HepG2 (cell line): ENCODE measurements around the gene TRUB1. TPM values are rescaled to one million over a fixed set of nuclear protein-coding genes. Genes with fewer than 3 reads are reported as not detected.

Source experiments
- ARNTL ChIP-seq: sonication (generic); formaldehyde crosslinking; IDR thresholded peaks from 2 replicates; pipeline ENCODE4 v1.4.0; 2020; ENCODE audit warnings: mild to moderate bottlenecking, missing genetic modification reagents
- BRD4 ChIP-seq: sonication (generic); formaldehyde crosslinking; IDR thresholded peaks from 2 replicates; pipeline ENCODE4 v1.4.0; 2020; ENCODE audit warnings: missing genetic modification reagents
- DNMT3B ChIP-seq: conservative IDR thresholded peaks from 2 replicates; pipeline ENCODE4 v1.6.1; 2016; ENCODE audit warnings: missing biosample characterization, control low read depth
- DPF2 ChIP-seq: sonication (generic); formaldehyde crosslinking; IDR thresholded peaks from 2 replicates; pipeline ENCODE4 v1.4.0; 2020; ENCODE audit warnings: mild to moderate bottlenecking, low read depth, missing genetic modification reagents, borderline replicate concordance
- EEA1 ChIP-seq: sonication (generic); formaldehyde crosslinking; IDR thresholded peaks from 2 replicates; pipeline ENCODE4 v1.5.1; 2020; ENCODE audit warnings: mild to moderate bottlenecking, missing genetic modification reagents, borderline replicate concordance
- EHMT2 ChIP-seq: fragments of 200-600 bp; sonication (generic); IDR thresholded peaks from 2 replicates; pipeline ENCODE4 v1.7.0; 2017; ENCODE audit warnings: antibody characterized with exemption, low read depth, low read length, borderline replicate concordance
- ELF3 ChIP-seq: IDR thresholded peaks from 2 replicates; pipeline ENCODE4 v1.6.1; 2016; ENCODE audit warnings: missing genetic modification reagents, missing compliant biosample characterization
- FOSL1 ChIP-seq: sonication (generic); formaldehyde crosslinking; IDR thresholded peaks from 2 replicates; pipeline ENCODE4 v1.9.0; 2021; ENCODE audit warnings: missing genetic modification reagents, borderline replicate concordance
- FOXA1 ChIP-seq, 2 experiments: fragments of 450-650 bp in 1 of 2; sonication (generic) in 1 of 2; formaldehyde crosslinking in 1 of 2; IDR thresholded peaks; 2 replicates each; pipeline versions ENCODE4 v1.4.0 to v1.6.1; 2016 to 2020; ENCODE audit warnings: missing genetic modification reagents in 1 of 2
- HNF4A ChIP-seq: sonication (generic); formaldehyde crosslinking; IDR thresholded peaks from 2 replicates; pipeline ENCODE4 v1.4.0; 2020; ENCODE audit warnings: missing genetic modification reagents
- IKZF1 ChIP-seq: fragments of 450-650 bp; IDR thresholded peaks from 2 replicates; pipeline ENCODE4 v1.7.1; 2016
- NFIC ChIP-seq: IDR thresholded peaks from 2 replicates; pipeline ENCODE4 v1.6.1; 2012; ENCODE audit warnings: mild to moderate bottlenecking, low read length, inconsistent platforms
- NFYB ChIP-seq: sonication (generic); formaldehyde crosslinking; IDR thresholded peaks from 2 replicates; pipeline ENCODE4 v1.4.0; 2020; ENCODE audit warnings: missing genetic modification reagents
- SMC3 ChIP-seq: IDR thresholded peaks from 2 replicates; pipeline ENCODE4 v1.6.1; 2011; ENCODE audit warnings: low read length, improper control_type of control experiment
- SYNCRIP ChIP-seq: fragments of 200-400 bp; formaldehyde crosslinking; IDR thresholded peaks from 2 replicates; pipeline ENCODE4 v1.6.1; 2018; ENCODE audit warnings: mild to moderate bottlenecking, low read depth, low read length; ENCODE audit not compliant: insufficient read depth
- TCF7L2 ChIP-seq: IDR thresholded peaks from 2 replicates; pipeline ENCODE4 v1.6.1; 2011; ENCODE audit warnings: mild to moderate bottlenecking, low read depth, low read length, moderate library complexity
- ZBTB42 ChIP-seq: sonication (generic); formaldehyde crosslinking; IDR thresholded peaks from 2 replicates; pipeline ENCODE4 v1.5.0; 2020; ENCODE audit warnings: mild to moderate bottlenecking, missing genetic modification reagents
- ZFY ChIP-seq: sonication (generic); formaldehyde crosslinking; IDR thresholded peaks from 2 replicates; pipeline ENCODE4 v1.4.0; 2020; ENCODE audit warnings: missing genetic modification reagents
- ZNF329 ChIP-seq: sonication (generic); formaldehyde crosslinking; IDR thresholded peaks from 2 replicates; pipeline ENCODE4 v1.9.0; 2021; ENCODE audit warnings: low read depth, mild to moderate bottlenecking, missing genetic modification reagents
- ZNF44 ChIP-seq: sonication (generic); formaldehyde crosslinking; IDR thresholded peaks from 2 replicates; pipeline ENCODE4 v1.5.1; 2020; ENCODE audit warnings: mild to moderate bottlenecking, missing genetic modification reagents
- polyA plus RNA-seq, 8 experiments: library from polyadenylated mRNA; depleted of rRNA in 3 of 8; stranded (reverse) in 7 of 8; unstranded in 1 of 8; fragments of >200 nt; fragmentation: Illumina TruSeq in 4 of 8; extraction: Trizol in 4 of 8; gene quantifications; 2 replicates each; pipeline versions ENCODE4 v1.2.1 to v1.2.3, GENCODE V29; 2011 to 2016; ENCODE audit warnings: low read depth in 4 of 8, missing spikeins in 1 of 8, mixed read lengths in 1 of 8; ENCODE audit not compliant: insufficient read depth in 1 of 8
- total RNA-seq, 5 experiments: library from RNA; depleted of rRNA; stranded (reverse); fragments of >200 nt; fragmentation: Illumina TruSeq; extraction: Trizol; gene quantifications; 2 replicates each; pipeline ENCODE4 v1.2.3, GENCODE V29; 2016; ENCODE audit warnings: low read depth in 1 of 5
- TF ChIP-seq, protein P1 (sequence below): fragments of 450-650 bp; IDR thresholded peaks from 2 replicates; pipeline ENCODE4 v1.6.1; 2017
- TF ChIP-seq, protein P2 (sequence below): sonication (generic); formaldehyde crosslinking; IDR thresholded peaks from 2 replicates; pipeline ENCODE4 v1.8.1; 2023; ENCODE audit warnings: mild to moderate bottlenecking, moderate library complexity, missing genetic modification reagents
- TF ChIP-seq, protein P3 (sequence below): IDR thresholded peaks from 2 replicates; pipeline ENCODE4 v1.6.1; 2016; ENCODE audit warnings: control low read depth
- TF ChIP-seq, protein P4 (sequence below): sonication (generic); formaldehyde crosslinking; IDR thresholded peaks from 2 replicates; pipeline ENCODE4 v1.5.0; 2020; ENCODE audit warnings: missing genetic modification reagents
- TF ChIP-seq, protein P5 (sequence below): sonication (generic); formaldehyde crosslinking; IDR thresholded peaks from 2 replicates; pipeline ENCODE4 v1.4.0; 2020; ENCODE audit warnings: missing genetic modification reagents

TRUB1 gene
- total and polyA plus RNA-seq, 2 of the 13 experiments (the other 11 are each of a cell fraction or from before 2014, with no cell fraction given): 10.6 to 38.9 TPM

DNA sequence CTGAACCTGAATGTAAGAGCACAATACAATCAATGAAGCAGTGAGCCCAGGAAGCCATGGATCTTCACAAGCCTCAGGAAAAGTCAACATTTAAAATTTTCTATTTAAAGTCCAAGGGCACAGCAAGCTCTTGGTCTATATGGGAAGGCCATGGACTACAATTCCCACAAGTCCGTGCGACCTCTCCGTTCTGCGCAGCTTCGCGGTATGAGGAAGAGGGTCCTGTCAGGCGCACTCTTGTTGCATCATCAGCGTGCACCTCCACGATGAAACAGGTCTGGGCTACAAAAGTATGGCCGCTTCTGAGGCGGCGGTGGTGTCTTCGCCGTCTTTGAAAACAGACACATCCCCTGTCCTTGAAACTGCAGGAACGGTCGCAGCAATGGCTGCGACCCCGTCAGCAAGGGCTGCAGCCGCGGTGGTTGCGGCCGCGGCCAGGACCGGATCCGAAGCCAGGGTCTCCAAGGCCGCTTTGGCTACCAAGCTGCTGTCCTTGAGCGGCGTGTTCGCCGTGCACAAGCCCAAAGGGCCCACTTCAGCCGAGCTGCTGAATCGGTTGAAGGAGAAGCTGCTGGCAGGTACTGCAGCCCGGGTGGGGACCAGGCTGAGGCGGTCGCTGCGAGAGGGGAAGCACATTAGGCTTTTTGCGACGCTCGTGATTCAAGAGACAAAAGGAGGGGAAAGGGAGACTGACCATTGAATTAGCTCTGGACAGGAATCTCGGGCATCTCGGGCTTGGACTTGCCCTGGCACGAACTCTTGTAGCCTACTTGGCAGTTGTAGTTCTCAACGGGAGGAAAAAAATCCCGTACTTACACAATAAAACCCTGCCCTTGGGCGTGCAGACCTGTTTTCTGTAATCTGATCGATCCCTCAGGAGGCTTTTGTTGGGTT lies at the start of gene TRUB1 (continued):
- TF ChIP-seq NFIC (no peak), FOXA1 (IDR thresholded peaks at IDR 0.05) (no peak), FOXA1 (CRISPR knock-in tag; IDR thresholded peaks at IDR 0.05) (peak; percentile 27; the same call in 1 of the 2 replicates), ZFY (CRISPR knock-in tag) (peak; percentile 91), DPF2 (CRISPR knock-in tag) (peak; percentile 14; the same call in 1 of the 2 replicates), ZNF44 (CRISPR knock-in tag) (no peak), EHMT2 (peak; percentile 72; the same call in 1 of the 2 replicates), ZNF329 (CRISPR knock-in tag) (0 out of 2 replicates have a peak, but pooled peaks have one; percentile 30), SMC3 (no peak), DNMT3B (CRISPR knock-in tag) (no peak), BRD4 (CRISPR knock-in tag) (peak; percentile 90; the same call in 1 of the 2 replicates), ZBTB42 (CRISPR knock-in tag) (no peak), FOSL1 (CRISPR knock-in tag) (no peak), HNF4A (CRISPR knock-in tag) (peak; percentile 88), ARNTL (CRISPR knock-in tag) (no peak), EEA1 (CRISPR knock-in tag) (no peak; the same call in 1 of the 2 replicates), SYNCRIP (no peak), IKZF1 (no peak), NFYB (CRISPR knock-in tag) (0 out of 2 replicates have a peak, but pooled peaks have one; percentile 24), TCF7L2 (no peak), ELF3 (peak; percentile 98)
- TF ChIP-seq, protein P1, sequence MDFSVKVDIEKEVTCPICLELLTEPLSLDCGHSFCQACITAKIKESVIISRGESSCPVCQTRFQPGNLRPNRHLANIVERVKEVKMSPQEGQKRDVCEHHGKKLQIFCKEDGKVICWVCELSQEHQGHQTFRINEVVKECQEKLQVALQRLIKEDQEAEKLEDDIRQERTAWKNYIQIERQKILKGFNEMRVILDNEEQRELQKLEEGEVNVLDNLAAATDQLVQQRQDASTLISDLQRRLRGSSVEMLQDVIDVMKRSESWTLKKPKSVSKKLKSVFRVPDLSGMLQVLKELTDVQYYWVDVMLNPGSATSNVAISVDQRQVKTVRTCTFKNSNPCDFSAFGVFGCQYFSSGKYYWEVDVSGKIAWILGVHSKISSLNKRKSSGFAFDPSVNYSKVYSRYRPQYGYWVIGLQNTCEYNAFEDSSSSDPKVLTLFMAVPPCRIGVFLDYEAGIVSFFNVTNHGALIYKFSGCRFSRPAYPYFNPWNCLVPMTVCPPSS: no peak
- TF ChIP-seq, protein P2, sequence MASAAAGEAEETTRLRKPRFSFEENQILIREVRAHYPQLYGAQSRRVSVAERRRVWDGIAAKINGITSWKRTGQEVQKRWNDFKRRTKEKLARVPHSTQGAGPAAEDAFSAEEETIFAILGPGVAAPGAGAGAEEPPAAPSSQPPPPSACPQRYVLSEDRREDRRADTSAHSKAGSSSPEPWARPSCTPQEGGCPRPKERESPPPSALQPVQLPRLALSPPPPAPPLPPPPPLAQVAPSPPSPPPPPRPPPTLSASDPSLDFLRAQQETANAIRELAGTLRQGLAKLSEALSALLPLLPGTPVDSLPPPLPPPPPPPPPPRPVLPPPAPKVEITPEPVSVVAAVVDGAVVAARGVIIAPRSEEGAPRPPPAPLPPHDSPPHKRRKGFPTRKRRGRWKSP (CRISPR knock-in tag): no peak
- TF ChIP-seq, protein P3, sequence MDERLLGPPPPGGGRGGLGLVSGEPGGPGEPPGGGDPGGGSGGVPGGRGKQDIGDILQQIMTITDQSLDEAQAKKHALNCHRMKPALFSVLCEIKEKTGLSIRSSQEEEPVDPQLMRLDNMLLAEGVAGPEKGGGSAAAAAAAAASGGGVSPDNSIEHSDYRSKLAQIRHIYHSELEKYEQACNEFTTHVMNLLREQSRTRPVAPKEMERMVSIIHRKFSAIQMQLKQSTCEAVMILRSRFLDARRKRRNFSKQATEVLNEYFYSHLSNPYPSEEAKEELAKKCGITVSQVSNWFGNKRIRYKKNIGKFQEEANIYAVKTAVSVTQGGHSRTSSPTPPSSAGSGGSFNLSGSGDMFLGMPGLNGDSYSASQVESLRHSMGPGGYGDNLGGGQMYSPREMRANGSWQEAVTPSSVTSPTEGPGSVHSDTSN (CRISPR knock-in tag): no peak
- TF ChIP-seq, protein P4, sequence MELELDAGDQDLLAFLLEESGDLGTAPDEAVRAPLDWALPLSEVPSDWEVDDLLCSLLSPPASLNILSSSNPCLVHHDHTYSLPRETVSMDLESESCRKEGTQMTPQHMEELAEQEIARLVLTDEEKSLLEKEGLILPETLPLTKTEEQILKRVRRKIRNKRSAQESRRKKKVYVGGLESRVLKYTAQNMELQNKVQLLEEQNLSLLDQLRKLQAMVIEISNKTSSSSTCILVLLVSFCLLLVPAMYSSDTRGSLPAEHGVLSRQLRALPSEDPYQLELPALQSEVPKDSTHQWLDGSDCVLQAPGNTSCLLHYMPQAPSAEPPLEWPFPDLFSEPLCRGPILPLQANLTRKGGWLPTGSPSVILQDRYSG (CRISPR knock-in tag): no peak
- TF ChIP-seq, protein P5, sequence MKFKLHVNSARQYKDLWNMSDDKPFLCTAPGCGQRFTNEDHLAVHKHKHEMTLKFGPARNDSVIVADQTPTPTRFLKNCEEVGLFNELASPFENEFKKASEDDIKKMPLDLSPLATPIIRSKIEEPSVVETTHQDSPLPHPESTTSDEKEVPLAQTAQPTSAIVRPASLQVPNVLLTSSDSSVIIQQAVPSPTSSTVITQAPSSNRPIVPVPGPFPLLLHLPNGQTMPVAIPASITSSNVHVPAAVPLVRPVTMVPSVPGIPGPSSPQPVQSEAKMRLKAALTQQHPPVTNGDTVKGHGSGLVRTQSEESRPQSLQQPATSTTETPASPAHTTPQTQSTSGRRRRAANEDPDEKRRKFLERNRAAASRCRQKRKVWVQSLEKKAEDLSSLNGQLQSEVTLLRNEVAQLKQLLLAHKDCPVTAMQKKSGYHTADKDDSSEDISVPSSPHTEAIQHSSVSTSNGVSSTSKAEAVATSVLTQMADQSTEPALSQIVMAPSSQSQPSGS (CRISPR knock-in tag): peak; percentile 78; the same call in 1 of the 2 replicates
